Neural cell (in vitro differentiated cells): ENCODE results near the gene L2HGDH. TPM values are rescaled to one million over a fixed set of nuclear protein-coding genes. Genes with fewer than 3 reads are reported as not detected.

Source experiments
- H2AFZ ChIP-seq: fragments of 200-600, 300-800 bp; sonication (generic), shearing (Covaris generic); 2 replicates; pipeline ENCODE4 v1.6.0; 2014; ENCODE audit warnings: low read depth, mild to moderate bottlenecking, antibody characterized with exemption, low read length, moderate library complexity
- H3F3A ChIP-seq: fragments of 200-600 bp; shearing (Covaris generic); 2 replicates; pipeline ENCODE4 v1.6.1; 2016; ENCODE audit warnings: mild to moderate bottlenecking, moderate library complexity, mixed read lengths, antibody characterized with exemption, low read length; ENCODE audit not compliant: insufficient read depth, poor library complexity, severe bottlenecking
- H3K27ac ChIP-seq: fragments of 200-600, 300-800 bp; sonication (generic), shearing (Covaris generic); 2 replicates; pipeline ENCODE4 v1.5.1; 2014; ENCODE audit warnings: mild to moderate bottlenecking, low read length, moderate library complexity
- H3K27me3 ChIP-seq: fragments of 300-800, 200-600 bp; sonication (generic), shearing (Covaris generic); 2 replicates; pipeline ENCODE4 v1.6.0; 2014; ENCODE audit warnings: mild to moderate bottlenecking, low read depth, low read length, moderate library complexity; ENCODE audit not compliant: insufficient read depth
- H3K36me3 ChIP-seq: fragments of 300-800, 200-600 bp; sonication (generic), shearing (Covaris generic); 2 replicates; pipeline ENCODE4 v1.5.1; 2014; ENCODE audit warnings: mild to moderate bottlenecking, antibody characterized with exemption, low read length, moderate library complexity; ENCODE audit not compliant: insufficient read depth
- H3K4me2 ChIP-seq: fragments of 300-800, 200-600 bp; sonication (generic), shearing (Covaris generic); 2 replicates; pipeline ENCODE4 v1.6.0; 2014; ENCODE audit warnings: mild to moderate bottlenecking, low read length
- H3K4me3 ChIP-seq: fragments of 300-800, 200-600 bp; sonication (generic), shearing (Covaris generic); 2 replicates; pipeline ENCODE4 v1.5.1; 2014; ENCODE audit warnings: mild to moderate bottlenecking, low read length, moderate library complexity
- H3K79me2 ChIP-seq: fragments of 200-600 bp; shearing (Covaris generic); replicated peaks from 2 replicates; pipeline ENCODE4 v1.6.0; 2014; ENCODE audit warnings: mild to moderate bottlenecking, low read length, moderate library complexity; ENCODE audit not compliant: insufficient read depth
- H3K9ac ChIP-seq: fragments of 300-800, 200-600 bp; sonication (generic), shearing (Covaris generic); 2 replicates; pipeline ENCODE4 v1.6.1; 2016; ENCODE audit warnings: mild to moderate bottlenecking, low read length, mixed read lengths
- H3K9me2 ChIP-seq: fragments of 200-600 bp; shearing (Covaris generic); 2 replicates; pipeline ENCODE4 v1.6.1; 2016; ENCODE audit warnings: mild to moderate bottlenecking, low read length, mixed read lengths; ENCODE audit not compliant: insufficient read depth
- H3K9me3 ChIP-seq: fragments of 200-600, 300-800 bp; sonication (generic), shearing (Covaris generic); 2 replicates; pipeline ENCODE4 v1.6.1; 2016; ENCODE audit warnings: mild to moderate bottlenecking, mixed run types, low read length, moderate library complexity, mixed read lengths
- H4K20me1 ChIP-seq: fragments of 200-600 bp; shearing (Covaris generic); 2 replicates; pipeline ENCODE4 v1.6.1; 2016; ENCODE audit warnings: mild to moderate bottlenecking, mixed run types; ENCODE audit not compliant: insufficient read depth
- EP300 ChIP-seq: fragments of 450-650 bp; conservative IDR thresholded peaks from 2 replicates; pipeline ENCODE4 v1.6.1; 2014; ENCODE audit warnings: antibody characterized with exemption, mild to moderate bottlenecking, moderate library complexity; ENCODE audit not compliant: poor library complexity, severe bottlenecking
- EZH2 ChIP-seq: fragments of 200-600, 300-800 bp; shearing (Covaris generic), sonication (generic); IDR thresholded peaks from 2 replicates; pipeline ENCODE4 v1.6.1; 2014; ENCODE audit warnings: antibody characterized with exemption, low read length, borderline replicate concordance, mild to moderate bottlenecking; ENCODE audit not compliant: insufficient read depth, poor library complexity, severe bottlenecking
- MXI1 ChIP-seq: fragments of 450-650 bp; conservative IDR thresholded peaks from 2 replicates; pipeline ENCODE4 v1.6.1; 2014; ENCODE audit warnings: antibody characterized with exemption, mild to moderate bottlenecking; ENCODE audit not compliant: poor library complexity, severe bottlenecking
- POLR2AphosphoS5 ChIP-seq: IDR thresholded peaks from 2 replicates; pipeline ENCODE4 v1.6.1; 2012
- RAD21 ChIP-seq: fragments of 450-650 bp; conservative IDR thresholded peaks from 2 replicates; pipeline ENCODE4 v1.6.1; 2014; ENCODE audit warnings: antibody characterized with exemption, mild to moderate bottlenecking, moderate library complexity
- SMC3 ChIP-seq: fragments of 450-650 bp; conservative IDR thresholded peaks from 2 replicates; pipeline ENCODE4 v1.6.1; 2014; ENCODE audit warnings: antibody characterized with exemption, mild to moderate bottlenecking, moderate library complexity; ENCODE audit not compliant: poor library complexity
- TAF1 ChIP-seq: IDR thresholded peaks from 2 replicates; pipeline ENCODE4 v1.6.1; 2012; ENCODE audit warnings: low read depth
- polyA plus RNA-seq: library from polyadenylated mRNA; depleted of rRNA; stranded (reverse); fragments of >200 nt; gene quantifications from 2 replicates; pipeline ENCODE4 v1.2.3, GENCODE V29; 2014
- TF ChIP-seq, protein P1 (sequence below): IDR thresholded peaks from 2 replicates; pipeline ENCODE4 v1.6.1; 2012; ENCODE audit warnings: borderline replicate concordance
- TF ChIP-seq, protein P2 (sequence below): fragments of 450-650 bp; IDR thresholded peaks from 2 replicates; pipeline ENCODE4 v1.5.1; 2014; ENCODE audit warnings: antibody characterized with exemption, mild to moderate bottlenecking, moderate library complexity; ENCODE audit not compliant: poor library complexity, severe bottlenecking

Gene L2HGDH
- polyA plus RNA-seq, 1 donor from 2014 or later: 8.9 TPM

DNA sequence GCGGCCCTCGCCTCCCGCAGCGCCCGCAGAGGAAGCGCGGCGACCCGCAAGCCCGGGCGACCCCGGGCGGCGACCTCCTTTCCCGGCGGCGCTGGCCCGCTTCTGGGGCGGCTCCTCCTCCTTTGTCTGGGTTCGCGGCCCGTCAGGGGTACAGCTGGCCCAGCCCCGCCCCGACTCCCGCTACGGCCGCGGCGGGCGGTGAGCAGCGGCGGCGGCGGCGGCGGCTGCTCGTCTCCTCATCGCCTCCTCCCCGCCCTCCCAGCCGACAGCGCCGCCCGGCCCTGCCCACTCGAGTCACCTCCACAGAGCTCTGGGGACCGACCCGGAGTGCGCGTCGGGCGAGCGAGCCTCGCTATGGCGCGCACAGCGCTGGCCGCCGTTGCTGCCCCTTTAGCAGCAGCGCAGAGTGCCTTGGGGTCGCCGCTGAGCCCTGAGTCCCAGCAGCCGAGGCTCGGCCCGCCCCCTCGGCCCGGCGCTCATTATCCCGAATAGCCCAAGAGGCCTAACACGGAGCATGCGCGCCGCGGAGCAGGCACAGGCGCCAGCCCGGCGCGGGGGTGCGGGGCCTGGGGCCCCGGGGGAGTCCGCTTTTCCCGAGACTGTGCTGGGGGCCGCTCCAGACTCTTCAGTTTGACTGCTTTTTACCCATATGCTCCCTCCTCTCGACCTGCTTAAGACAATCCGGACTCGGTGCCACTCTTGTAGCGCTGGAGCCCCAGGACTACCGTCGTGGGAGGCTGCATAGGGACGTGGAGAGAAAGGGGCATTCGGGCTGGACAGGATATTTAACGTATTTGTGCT lies 80.4 kb downstream of the L2HGDH start, which contains the start of gene SOS2:
Gene SOS2 (minus strand): TSS at position 104 of the 801 bp plus-strand sequence. CDS start 295 bp downstream, outside the sequence.
- TF ChIP-seq EZH2: no peak
- TF ChIP-seq, protein P1, sequence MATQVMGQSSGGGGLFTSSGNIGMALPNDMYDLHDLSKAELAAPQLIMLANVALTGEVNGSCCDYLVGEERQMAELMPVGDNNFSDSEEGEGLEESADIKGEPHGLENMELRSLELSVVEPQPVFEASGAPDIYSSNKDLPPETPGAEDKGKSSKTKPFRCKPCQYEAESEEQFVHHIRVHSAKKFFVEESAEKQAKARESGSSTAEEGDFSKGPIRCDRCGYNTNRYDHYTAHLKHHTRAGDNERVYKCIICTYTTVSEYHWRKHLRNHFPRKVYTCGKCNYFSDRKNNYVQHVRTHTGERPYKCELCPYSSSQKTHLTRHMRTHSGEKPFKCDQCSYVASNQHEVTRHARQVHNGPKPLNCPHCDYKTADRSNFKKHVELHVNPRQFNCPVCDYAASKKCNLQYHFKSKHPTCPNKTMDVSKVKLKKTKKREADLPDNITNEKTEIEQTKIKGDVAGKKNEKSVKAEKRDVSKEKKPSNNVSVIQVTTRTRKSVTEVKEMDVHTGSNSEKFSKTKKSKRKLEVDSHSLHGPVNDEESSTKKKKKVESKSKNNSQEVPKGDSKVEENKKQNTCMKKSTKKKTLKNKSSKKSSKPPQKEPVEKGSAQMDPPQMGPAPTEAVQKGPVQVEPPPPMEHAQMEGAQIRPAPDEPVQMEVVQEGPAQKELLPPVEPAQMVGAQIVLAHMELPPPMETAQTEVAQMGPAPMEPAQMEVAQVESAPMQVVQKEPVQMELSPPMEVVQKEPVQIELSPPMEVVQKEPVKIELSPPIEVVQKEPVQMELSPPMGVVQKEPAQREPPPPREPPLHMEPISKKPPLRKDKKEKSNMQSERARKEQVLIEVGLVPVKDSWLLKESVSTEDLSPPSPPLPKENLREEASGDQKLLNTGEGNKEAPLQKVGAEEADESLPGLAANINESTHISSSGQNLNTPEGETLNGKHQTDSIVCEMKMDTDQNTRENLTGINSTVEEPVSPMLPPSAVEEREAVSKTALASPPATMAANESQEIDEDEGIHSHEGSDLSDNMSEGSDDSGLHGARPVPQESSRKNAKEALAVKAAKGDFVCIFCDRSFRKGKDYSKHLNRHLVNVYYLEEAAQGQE: no peak
- TF ChIP-seq, protein P2, sequence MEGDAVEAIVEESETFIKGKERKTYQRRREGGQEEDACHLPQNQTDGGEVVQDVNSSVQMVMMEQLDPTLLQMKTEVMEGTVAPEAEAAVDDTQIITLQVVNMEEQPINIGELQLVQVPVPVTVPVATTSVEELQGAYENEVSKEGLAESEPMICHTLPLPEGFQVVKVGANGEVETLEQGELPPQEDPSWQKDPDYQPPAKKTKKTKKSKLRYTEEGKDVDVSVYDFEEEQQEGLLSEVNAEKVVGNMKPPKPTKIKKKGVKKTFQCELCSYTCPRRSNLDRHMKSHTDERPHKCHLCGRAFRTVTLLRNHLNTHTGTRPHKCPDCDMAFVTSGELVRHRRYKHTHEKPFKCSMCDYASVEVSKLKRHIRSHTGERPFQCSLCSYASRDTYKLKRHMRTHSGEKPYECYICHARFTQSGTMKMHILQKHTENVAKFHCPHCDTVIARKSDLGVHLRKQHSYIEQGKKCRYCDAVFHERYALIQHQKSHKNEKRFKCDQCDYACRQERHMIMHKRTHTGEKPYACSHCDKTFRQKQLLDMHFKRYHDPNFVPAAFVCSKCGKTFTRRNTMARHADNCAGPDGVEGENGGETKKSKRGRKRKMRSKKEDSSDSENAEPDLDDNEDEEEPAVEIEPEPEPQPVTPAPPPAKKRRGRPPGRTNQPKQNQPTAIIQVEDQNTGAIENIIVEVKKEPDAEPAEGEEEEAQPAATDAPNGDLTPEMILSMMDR: peak; percentile 40
- TF ChIP-seq TAF1: peak; percentile 89
- TF ChIP-seq EP300: peak; percentile 48
- TF ChIP-seq RAD21: no peak
- peak; percentile 90 for TF ChIP-seq POLR2AphosphoS5
- peak; percentile 34 for TF ChIP-seq SMC3
- no peak for TF ChIP-seq MXI1
- Histone ChIP-seq H2AFZ (peak within 1 kb of the TSS; percentile 74), H3K36me3 (no peaks in the 10 kb centered on the region), H3K9ac (peak within 1 kb of the TSS; percentile 87), H3K9me2 (no peaks in the 10 kb centered on the region), H3K4me3 (peak within 1 kb of the TSS; percentile 90), H3K9me3 (no peaks in the 10 kb centered on the region), H3K79me2 (peaks cover 42% of the 10 kb centered on the region), H3K27ac (peak within 1 kb of the TSS; percentile 83), H3K27me3 (no peaks in the 10 kb centered on the region), H3K4me2 (peak within 1 kb of the TSS; percentile 74), H3F3A (peaks cover 10% of the 10 kb centered on the region), H4K20me1 (no peaks in the 10 kb centered on the region)

DNA sequence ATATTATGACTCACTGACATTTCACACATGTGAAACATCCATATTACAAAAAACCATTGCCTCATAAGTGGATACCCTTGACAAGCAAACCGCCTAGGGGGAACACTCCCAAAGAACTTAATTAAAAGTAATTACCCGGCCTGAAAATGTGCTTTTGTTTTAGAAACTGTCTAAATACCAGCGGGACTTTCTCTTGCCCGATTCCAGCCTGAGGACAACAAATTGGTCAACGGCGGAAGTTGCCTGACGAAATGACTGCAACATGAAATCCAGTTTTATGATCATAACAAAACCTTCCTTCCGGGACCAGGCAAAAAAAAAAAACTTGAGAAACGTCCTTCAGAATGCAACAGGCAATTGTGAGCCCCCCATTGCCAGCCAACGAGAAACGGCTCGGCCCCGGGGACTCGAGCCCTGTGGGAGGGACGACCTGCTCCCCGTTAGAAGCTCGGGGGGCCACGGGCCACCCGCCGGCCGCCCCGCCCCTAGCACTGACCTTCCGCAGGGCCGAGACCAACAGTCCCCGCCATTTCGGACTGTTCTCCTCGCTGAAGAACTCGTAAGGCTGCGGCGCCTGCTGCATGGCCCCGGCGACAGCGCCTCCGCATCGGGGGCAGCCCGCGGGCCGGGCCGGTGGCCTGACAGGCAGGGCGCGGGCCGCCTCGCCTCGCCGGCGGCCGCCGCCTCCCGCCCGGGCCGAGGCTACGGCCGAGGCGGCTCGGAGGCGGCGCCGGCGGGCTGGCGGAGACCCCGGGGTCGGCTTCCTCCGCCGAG lies 81.1 kb downstream of the L2HGDH start:
- H3K4me2 ChIP-seq: peak overlapping the region; percentile 74
- H3K4me3 ChIP-seq: peak overlapping the region; percentile 90
- TF ChIP-seq, protein P1: no peak
- TF ChIP-seq EZH2 (no peak), POLR2AphosphoS5 (no peak), RAD21 (no peak), TAF1 (no peak), EP300 (no peak)
- no peaks in the 10 kb centered on the region for H4K20me1 ChIP-seq
- no peaks in the 10 kb centered on the region for H3K27me3 ChIP-seq
- H3K36me3 ChIP-seq: no peaks in the 10 kb centered on the region
- H2AFZ ChIP-seq: peak overlapping the region; percentile 35
- no peaks in the 10 kb centered on the region for H3K9me2 ChIP-seq
- H3K9ac ChIP-seq: peak overlapping the region; percentile 87
- H3K9me3 ChIP-seq: no peaks in the 10 kb centered on the region
- peaks cover 10% of the 10 kb centered on the region for H3F3A ChIP-seq
- peaks cover 48% of the 10 kb centered on the region for H3K79me2 ChIP-seq
- H3K27ac ChIP-seq: peak overlapping the region; percentile 83
